GM12878 (cell line): ENCODE results near the gene PLXNA2. TPM values are rescaled to one million over a fixed set of nuclear protein-coding genes. Genes with fewer than 3 reads are reported as not detected.

Experiments used
- ATAC-seq: fragments of 200-7000 bp; cut with Tn5 transposase; 3 replicates; pipeline ENCODE4 v1.9.1; 2020; ENCODE audit warnings: mild to moderate bottlenecking, moderate library complexity
- BruUV-seq: library from RNA; stranded (reverse); fragments of 400-500 nt; replicated peaks from 2 replicates; lab custom pipeline; 2021; lab: Mats Ljungman, UMichigan
- CTCF ChIA-PET: fragments of 300-600 bp; sonication (Branson Sonifier 250); formaldehyde crosslinking; extraction: SDS; loops from one replicate; lab custom pipeline; 2021; ENCODE audit warnings: inconsistent platforms; lab: Yijun Ruan, JAX
- POLR2A ChIA-PET: fragments of 350-600 bp; formaldehyde crosslinking; extraction: SDS; loops from one replicate; lab custom pipeline; 2021; ENCODE audit warnings: inconsistent platforms; lab: Charles Lee
- RAD21 ChIA-PET: fragments of 300-600 bp; sonication (Branson Sonifier 250); formaldehyde crosslinking; loops from one replicate; lab custom pipeline; 2023; ENCODE audit warnings: antibody characterized with exemption; ENCODE audit not compliant: unreplicated experiment; lab: Charles Lee
- SMC1A ChIA-PET: fragments of 300-600 bp; sonication (Branson Sonifier 250); formaldehyde crosslinking; loops from one replicate; lab custom pipeline; 2023; ENCODE audit not compliant: unreplicated experiment, uncharacterized antibody; lab: Charles Lee
- DNase-seq: peaks from one replicate; pipeline ENCODE4 v3.0.0-alpha.2; 2011; ENCODE audit warnings: low read depth, low spot score
- FAIRE-seq: peaks from 3 replicates; lab custom pipeline; 2011; peaks lifted over from hg19 to GRCh38; lab: Jason Lieb, UNC
- H2AFZ ChIP-seq: 2 replicates; pipeline ENCODE4 v1.6.0; 2011; ENCODE audit warnings: low read depth, low read length, control low read depth; ENCODE audit not compliant: control insufficient read depth
- H3K27ac ChIP-seq: 2 replicates; pipeline ENCODE4 v1.5.1; 2011; ENCODE audit warnings: control low read depth; ENCODE audit not compliant: control insufficient read depth, insufficient read depth
- H3K27me3 ChIP-seq, 2 experiments: replicated peaks in 1 of 2; 2 replicates each; pipeline versions ENCODE4 v1.6.0 to v1.6.1; 2011; ENCODE audit warnings: low read length in 1 of 2; ENCODE audit not compliant: control insufficient read depth in 2 of 2, insufficient read depth in 2 of 2
- H3K36me3 ChIP-seq, 2 experiments: 2 replicates each; pipeline ENCODE4 v1.5.1; 2011; ENCODE audit warnings: low read length in 1 of 2; ENCODE audit not compliant: control insufficient read depth in 2 of 2, insufficient read depth in 2 of 2
- H3K4me1 ChIP-seq: 2 replicates; pipeline ENCODE4 v1.6.1; 2011; ENCODE audit warnings: mild to moderate bottlenecking, low read length, moderate library complexity, mixed read lengths; ENCODE audit not compliant: control insufficient read depth, insufficient read depth
- H3K4me2 ChIP-seq: 2 replicates; pipeline ENCODE4 v1.6.0; 2011; ENCODE audit warnings: control low read depth; ENCODE audit not compliant: control insufficient read depth, insufficient read depth
- H3K4me3 ChIP-seq: fragments of 200-600 bp; sonication (generic); 2 replicates; pipeline ENCODE4 v1.5.1; 2016
- H3K79me2 ChIP-seq: 2 replicates; pipeline ENCODE4 v1.6.0; 2011; ENCODE audit warnings: low read length; ENCODE audit not compliant: control insufficient read depth, insufficient read depth
- H3K9ac ChIP-seq: 2 replicates; pipeline ENCODE4 v1.8.0; 2011; ENCODE audit warnings: low read length, control low read depth, mixed read lengths; ENCODE audit not compliant: control insufficient read depth, insufficient read depth
- H3K9me3 ChIP-seq: replicated peaks from 3 replicates; pipeline ENCODE4 v1.5.1; 2011; ENCODE audit warnings: mild to moderate bottlenecking, low read length; ENCODE audit not compliant: control insufficient read depth, insufficient read depth
- H4K20me1 ChIP-seq: 2 replicates; pipeline ENCODE4 v1.6.0; 2011; ENCODE audit not compliant: control insufficient read depth, insufficient read depth
- CBX3 ChIP-seq: fragments of 200-600 bp; sonication (generic); IDR thresholded peaks from 2 replicates; pipeline ENCODE4 v1.6.1; 2016; ENCODE audit warnings: low read depth, borderline replicate concordance
- CHD1 ChIP-seq: IDR thresholded peaks from 2 replicates; pipeline ENCODE4 v1.6.1; 2012; ENCODE audit warnings: low read depth, low read length, improper control_type of control experiment
- CUX1 ChIP-seq: IDR thresholded peaks from 2 replicates; pipeline ENCODE4 v1.6.1; 2012; ENCODE audit warnings: improper control_type of control experiment, low read depth, low read length; ENCODE audit not compliant: insufficient replicate concordance
- FOXM1 ChIP-seq: IDR thresholded peaks from 2 replicates; pipeline ENCODE4 v1.6.1; 2012; ENCODE audit warnings: low read depth, mild to moderate bottlenecking, inconsistent platforms, low read length, moderate library complexity
- MLLT1 ChIP-seq: fragments of 450-650 bp; IDR thresholded peaks from 2 replicates; pipeline ENCODE4 v1.6.1; 2016; ENCODE audit warnings: mild to moderate bottlenecking
- NFXL1 ChIP-seq: fragments of 450-650 bp; IDR thresholded peaks from 2 replicates; pipeline ENCODE4 v1.6.1; 2017; ENCODE audit warnings: antibody characterized with exemption, mild to moderate bottlenecking, borderline replicate concordance
- REST ChIP-seq: IDR thresholded peaks from 2 replicates; pipeline ENCODE4 v1.6.1; 2012; ENCODE audit warnings: mild to moderate bottlenecking, low read depth, low read length
- TBL1XR1 ChIP-seq: IDR thresholded peaks from 2 replicates; pipeline ENCODE4 v1.6.1; 2012; ENCODE audit warnings: low read depth, low read length, improper control_type of control experiment
- WGBS: methylation state at CpG from one replicate; pipeline ENCODE4 v1.1.6; 2016; ENCODE audit warnings: low lambda C conversion rate; ENCODE audit not compliant: insufficient replicate concordance, insufficient coverage; ENCODE audit errors: missing lambda C conversion rate; 5-methylcytosine and 5-hydroxymethylcytosine counted together
- in situ Hi-C: fragments of 300-500 bp; cut with MboI; formaldehyde crosslinking; loops from 9 replicates; pipeline ENCODE4 v1.14.3; 2018; ENCODE audit warnings: mixed read lengths
- intact Hi-C: fragments of 100-400 bp; cut with micrococcal nuclease; formaldehyde crosslinking; loops from one replicate; pipeline ENCODE4 v1.14.2; 2022; ENCODE audit not compliant: unreplicated experiment
- polyA plus RNA-seq, 11 experiments: library from polyadenylated mRNA; depleted of rRNA in 4 of 11; unstranded in 6 of 11; stranded (reverse) in 5 of 11; fragments of >200 nt; fragmentation: Nextera tagmentation in 4 of 11; fragmentation: Illumina TruSeq in 1 of 11; extraction: Ambion mirVana in 4 of 11; extraction: Trizol in 1 of 11; gene quantifications; 1 replicate in 1 of 11; 2 replicates in 10 of 11; pipeline versions ENCODE4 v1.2.1 to v1.2.3, GENCODE V29; 2011 to 2016; ENCODE audit warnings: inconsistent platforms in 2 of 11, missing spikeins in 2 of 11, low read depth in 1 of 11
- total RNA-seq, 4 experiments: library from RNA; depleted of rRNA in 3 of 4; stranded (reverse); fragments of >200 nt in 3 of 4; fragmentation: Illumina TruSeq in 1 of 4; extraction: Trizol in 1 of 4; gene quantifications; 2 replicates each; pipeline versions ENCODE4 v1.2.1 to v1.2.3, GENCODE V29; 2013 to 2021

The PLXNA2 gene
- total and polyA plus RNA-seq, 10 of the 15 experiments (the other 5 are each of a cell fraction or from before 2014, with no cell fraction given), result under 0.01 to 0.08 (median 0.07) TPM; not detected in 4

GRCh38 chr1:208142590-208143382, 101.4 kb downstream of the PLXNA2 start (continued):
- TF ChIP-seq CUX1, result no peak

- no peaks in the 10 kb centered on the region for H4K20me1 ChIP-seq
- ChIA-PET SMC1A (interaction anchor here (0.7 kb wide), 1 partner anchor 872 kb away, joined by 3 read pairs; no protein-coding TSS in a partner anchor), POLR2A (no interaction called here), RAD21 (interaction anchor here (1.0 kb wide), 1 partner anchor 9 kb away, joined by 4 read pairs; no protein-coding TSS in a partner anchor), CTCF (interaction anchor here (0.7 to 4.0 kb wide), 4 partner anchors 10 to 188 kb away, joined by 3 to 20 read pairs (median 4); no protein-coding TSS in a partner anchor)
- no peak overlapping the region for H3K27ac ChIP-seq
- FAIRE-seq (no peak), DNase-seq (no peak), ATAC-seq (no peak)
- H3K27me3 ChIP-seq, result no peaks in the 10 kb centered on the region; a peak in 2 of 4 replicates
- BruUV-seq, result no TSS peak
- no peak overlapping the region for H3K4me2 ChIP-seq
- intact Hi-C loops, result no loop called here
- no peak overlapping the region for H3K9ac ChIP-seq
- no peak overlapping the region for H2AFZ ChIP-seq
- in situ Hi-C loops, result no loop called here
- no peak overlapping the region for H3K4me3 ChIP-seq
- H3K36me3 ChIP-seq, result no peaks in the 10 kb centered on the region
- no peaks in the 10 kb centered on the region for H3K4me1 ChIP-seq
- WGBS, result 40% methylated on average over 5 of the region's 5 CpGs
- no peaks in the 10 kb centered on the region for H3K9me3 ChIP-seq
- H3K79me2 ChIP-seq, result no peaks in the 10 kb centered on the region
- TF ChIP-seq CHD1 (no peak), FOXM1 (no peak), MLLT1 (no peak), CBX3 (no peak), TBL1XR1 (no peak), NFXL1 (no peak), REST (no peak)
Measured at GRCh38 chr1:208141610-208142192, 102.5 kb downstream of the PLXNA2 start.
